PFSK-1 (cell line): ENCODE measurements around the gene GGCX.

ENCODE experiments used
- POLR2AphosphoS5 ChIP-seq: IDR thresholded peaks from 2 replicates; pipeline ENCODE4 v1.6.1; 2012; ENCODE audit warnings: low read depth, mild to moderate bottlenecking, control low read depth, low read length, moderate library complexity
- REST ChIP-seq, 2 experiments: IDR thresholded peaks; 2 replicates each; pipeline versions ENCODE4 v1.6.1 to v1.8.0; 2011 to 2012; ENCODE audit warnings: low read depth in 2 of 2, low read length in 2 of 2, control low read depth in 1 of 2, inconsistent platforms in 1 of 2, mild to moderate bottlenecking in 1 of 2, moderate library complexity in 1 of 2; ENCODE audit not compliant: insufficient read depth in 1 of 2
- SIN3A ChIP-seq: IDR thresholded peaks from 2 replicates; pipeline ENCODE4 v1.6.1; 2012; ENCODE audit warnings: mild to moderate bottlenecking, low read length, moderate library complexity, borderline replicate concordance; ENCODE audit not compliant: insufficient read depth
- TAF1 ChIP-seq: IDR thresholded peaks from 2 replicates; pipeline ENCODE4 v1.6.1; 2012; ENCODE audit warnings: low read length, control low read depth, borderline replicate concordance; ENCODE audit not compliant: insufficient read depth

GRCh38 chr2:85528355-85528754, 32.9 kb downstream of the GGCX start:
- TF ChIP-seq POLR2AphosphoS5 (no peak), REST (IDR thresholded peaks at IDR 0.05; ENCODE audit: insufficient read depth in 1 of 2, low read depth in 2 of 2, low read length in 2 of 2) (no peak), TAF1 (no peak), SIN3A (no peak)
